Measurements from ENCODE around the gene ABHD15. TPM values are rescaled to one million over a fixed set of nuclear protein-coding genes. Genes with fewer than 3 reads are reported as not detected.

ABHD15 gene
- polyA plus RNA-seq, 2 of the 4 experiments (the other 2 are of a cell fraction), result 13.5 to 15.8 TPM

- WGBS (ENCODE audit: missing lambda C conversion rate), result 92% methylated on average over 18 of the region's 20 CpGs
- Histone ChIP-seq H3K4me1 (peaks cover 32% of the 10 kb centered on the region), H3K27ac (peak overlapping the region; percentile 28 to 72; a peak in 4 of 6 replicates), H3K4me2 (no peak overlapping the region), H3K9me3 (no peaks in the 10 kb centered on the region), H3K4me3 (no peak overlapping the region)
- POLR2A ChIA-PET, result interaction anchor here (1.3 to 2.6 kb wide), 2 partner anchors 10 to 25 kb away, joined by 3 to 12 read pairs; no protein-coding TSS in a partner anchor
- TF ChIP-seq SREBF2 (IDR thresholded peaks at IDR 0.05) (no peak), CBX2 (IDR thresholded peaks at IDR 0.05; ENCODE audit: borderline replicate concordance, low read depth) (no peak), JUNB (IDR thresholded peaks at IDR 0.05) (no peak), MYC (IDR thresholded peaks at IDR 0.05; ENCODE audit: borderline replicate concordance, low read length) (no peak), EHMT2 (IDR thresholded peaks at IDR 0.05; ENCODE audit: low read depth) (no peak)
- FAIRE-seq (no peak), ATAC-seq (no peak), DNase-seq (ENCODE audit: low read depth in 1 of 2, low spot score in 1 of 2) (no peak)
- CTCF ChIA-PET, result interaction anchor here (0.6 to 24.0 kb wide), 21 partner anchors 11 to 1031 kb away, joined by 3 to 474 read pairs (median 5); partner anchors contain the start of genes ABHD15, ANKRD13B, CORO6 and NUFIP2
These were observed 14.9 kb upstream of the ABHD15 start for GRCh38 chr17:29581583-29582253.

GRCh38 chr17:29579866-29580771 is 13.3 kb upstream of the ABHD15 start:
- peak; percentile 91 to 99 for DNase-seq (ENCODE audit: low read depth in 1 of 2, low spot score in 1 of 2)
- H3K4me3 ChIP-seq, result no peak overlapping the region
- peaks cover 26% of the 10 kb centered on the region for H3K4me1 ChIP-seq
- H3K9me3 ChIP-seq, result no peaks in the 10 kb centered on the region
- ChIA-PET CTCF (interaction anchor here (0.6 to 24.0 kb wide), 31 partner anchors 1 to 1480 kb away, joined by 3 to 474 read pairs (median 4); partner anchors contain the start of genes ABHD15, ANKRD13B, CORO6 and NUFIP2), POLR2A (interaction anchor here (0.7 to 2.6 kb wide), 4 partner anchors 11 to 525 kb away, joined by 3 to 12 read pairs (median 3); no protein-coding TSS in a partner anchor)
- peak; percentile 99 for FAIRE-seq
- 51% methylated on average over 15 of the region's 15 CpGs for whole genome bisulfite sequencing (ENCODE audit: missing lambda C conversion rate)
- ATAC-seq, result peak; percentile 87 to 96
- H3K4me2 ChIP-seq, result peak overlapping the region; percentile 9; the same call in 1 of the 3 replicates
- peak overlapping the region; percentile 41 to 72; a peak in 5 of 6 replicates for H3K27ac ChIP-seq
- TF ChIP-seq KDM5A (IDR thresholded peaks at IDR 0.05) (no peak), EHMT2 (IDR thresholded peaks at IDR 0.05; ENCODE audit: low read depth) (no peak), CEBPB (IDR thresholded peaks at IDR 0.05) (no peak), FOXS1 (CRISPR knock-in tag; IDR thresholded peaks at IDR 0.05) (no peak), SMC3 (IDR thresholded peaks at IDR 0.05) (peak; percentile 95), POLR2A (IDR thresholded peaks at IDR 0.05; ENCODE audit: low read length) (no peak), ZNF302 (CRISPR knock-in tag; IDR thresholded peaks at IDR 0.05) (no peak), PBX3 (IDR thresholded peaks at IDR 0.05) (peak; percentile 73; the same call in 1 of the 2 replicates), MAX (IDR thresholded peaks at IDR 0.05) (peak; percentile 97), ESRRA (IDR thresholded peaks at IDR 0.05; ENCODE audit: borderline replicate concordance, low read length) (no peak), HDAC2 (IDR thresholded peaks at IDR 0.05) (no peak), PHF8 (IDR thresholded peaks at IDR 0.05; ENCODE audit: borderline replicate concordance, low read depth) (no peak), RFX5 (IDR thresholded peaks at IDR 0.05) (0 out of 2 replicates have a peak, but pooled peaks have one; percentile 20), CBX2 (IDR thresholded peaks at IDR 0.05; ENCODE audit: borderline replicate concordance, low read depth) (no peak), MYC (IDR thresholded peaks at IDR 0.05; ENCODE audit: borderline replicate concordance, low read length) (peak; percentile 90), RAD21 (conservative IDR thresholded peaks at IDR 0.05 in 1 of 2, IDR thresholded peaks at IDR 0.05 in 1 of 2) (peak; percentile 95), EP300 (IDR thresholded peaks at IDR 0.05) (no peak), ZFP36 (IDR thresholded peaks at IDR 0.05; ENCODE audit: borderline replicate concordance, partially characterized antibody) (no peak), RNF2 (IDR thresholded peaks at IDR 0.05; ENCODE audit: borderline replicate concordance, low read depth) (no peak), RARB (CRISPR knock-in tag; IDR thresholded peaks at IDR 0.05) (no peak), SREBF2 (IDR thresholded peaks at IDR 0.05) (no peak), CBX8 (IDR thresholded peaks at IDR 0.05) (no peak), TP53 (CRISPR knock-in tag; IDR thresholded peaks at IDR 0.05) (no peak), JUN (IDR thresholded peaks at IDR 0.05) (no peak), CHD2 (IDR thresholded peaks at IDR 0.05; ENCODE audit: low read length, partially characterized antibody) (no peak), E2F6 (IDR thresholded peaks at IDR 0.05; ENCODE audit: borderline replicate concordance, low read depth) (peak; percentile 85), HOXA7 (CRISPR knock-in tag; IDR thresholded peaks at IDR 0.05) (no peak), BHLHE40 (IDR thresholded peaks at IDR 0.05; ENCODE audit: low read depth, low read length) (peak; percentile 90)
- TF ChIP-seq, protein P1, sequence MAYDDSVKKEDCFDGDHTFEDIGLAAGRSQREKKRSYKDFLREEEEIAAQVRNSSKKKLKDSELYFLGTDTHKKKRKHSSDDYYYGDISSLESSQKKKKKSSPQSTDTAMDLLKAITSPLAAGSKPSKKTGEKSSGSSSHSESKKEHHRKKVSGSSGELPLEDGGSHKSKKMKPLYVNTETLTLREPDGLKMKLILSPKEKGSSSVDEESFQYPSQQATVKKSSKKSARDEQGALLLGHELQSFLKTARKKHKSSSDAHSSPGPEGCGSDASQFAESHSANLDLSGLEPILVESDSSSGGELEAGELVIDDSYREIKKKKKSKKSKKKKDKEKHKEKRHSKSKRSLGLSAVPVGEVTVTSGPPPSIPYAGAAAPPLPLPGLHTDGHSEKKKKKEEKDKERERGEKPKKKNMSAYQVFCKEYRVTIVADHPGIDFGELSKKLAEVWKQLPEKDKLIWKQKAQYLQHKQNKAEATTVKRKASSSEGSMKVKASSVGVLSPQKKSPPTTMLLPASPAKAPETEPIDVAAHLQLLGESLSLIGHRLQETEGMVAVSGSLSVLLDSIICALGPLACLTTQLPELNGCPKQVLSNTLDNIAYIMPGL (CRISPR knock-in tag; IDR thresholded peaks at IDR 0.05; ENCODE audit: borderline replicate concordance), result no peak
- TF ChIP-seq, protein P2, sequence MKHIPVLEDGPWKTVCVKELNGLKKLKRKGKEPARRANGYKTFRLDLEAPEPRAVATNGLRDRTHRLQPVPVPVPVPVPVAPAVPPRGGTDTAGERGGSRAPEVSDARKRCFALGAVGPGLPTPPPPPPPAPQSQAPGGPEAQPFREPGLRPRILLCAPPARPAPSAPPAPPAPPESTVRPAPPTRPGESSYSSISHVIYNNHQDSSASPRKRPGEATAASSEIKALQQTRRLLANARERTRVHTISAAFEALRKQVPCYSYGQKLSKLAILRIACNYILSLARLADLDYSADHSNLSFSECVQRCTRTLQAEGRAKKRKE (CRISPR knock-in tag; IDR thresholded peaks at IDR 0.05; ENCODE audit: low read depth), result 0 out of 2 replicates have a peak, but pooled peaks have one; percentile 58

Measured in A549 (cell line).